Measurements from ENCODE around the gene H1-8.

DNA sequence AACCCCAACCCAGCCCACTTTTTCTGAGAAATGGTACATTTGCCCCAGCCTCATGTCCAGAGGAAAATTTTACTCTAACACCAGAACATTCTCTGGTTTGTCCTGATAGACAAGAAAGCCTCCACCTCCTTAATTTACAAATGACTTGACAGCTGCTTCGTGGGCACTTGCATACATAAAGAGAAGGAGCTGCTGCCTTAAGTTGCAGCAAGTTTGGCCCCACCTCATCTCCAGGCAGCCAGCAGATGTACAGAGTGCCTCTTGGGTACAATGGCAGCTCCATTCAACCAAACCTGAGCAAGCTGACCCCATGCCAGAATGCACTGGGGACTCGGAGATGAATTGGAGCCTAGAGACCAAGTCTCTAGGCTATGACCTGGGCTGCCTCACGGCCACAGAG lies 6.2 kb upstream of the H1-8 start:
- TF ChIP-seq, protein P1, sequence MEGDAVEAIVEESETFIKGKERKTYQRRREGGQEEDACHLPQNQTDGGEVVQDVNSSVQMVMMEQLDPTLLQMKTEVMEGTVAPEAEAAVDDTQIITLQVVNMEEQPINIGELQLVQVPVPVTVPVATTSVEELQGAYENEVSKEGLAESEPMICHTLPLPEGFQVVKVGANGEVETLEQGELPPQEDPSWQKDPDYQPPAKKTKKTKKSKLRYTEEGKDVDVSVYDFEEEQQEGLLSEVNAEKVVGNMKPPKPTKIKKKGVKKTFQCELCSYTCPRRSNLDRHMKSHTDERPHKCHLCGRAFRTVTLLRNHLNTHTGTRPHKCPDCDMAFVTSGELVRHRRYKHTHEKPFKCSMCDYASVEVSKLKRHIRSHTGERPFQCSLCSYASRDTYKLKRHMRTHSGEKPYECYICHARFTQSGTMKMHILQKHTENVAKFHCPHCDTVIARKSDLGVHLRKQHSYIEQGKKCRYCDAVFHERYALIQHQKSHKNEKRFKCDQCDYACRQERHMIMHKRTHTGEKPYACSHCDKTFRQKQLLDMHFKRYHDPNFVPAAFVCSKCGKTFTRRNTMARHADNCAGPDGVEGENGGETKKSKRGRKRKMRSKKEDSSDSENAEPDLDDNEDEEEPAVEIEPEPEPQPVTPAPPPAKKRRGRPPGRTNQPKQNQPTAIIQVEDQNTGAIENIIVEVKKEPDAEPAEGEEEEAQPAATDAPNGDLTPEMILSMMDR (IDR thresholded peaks at IDR 0.05 in 2 of 3, conservative IDR thresholded peaks at IDR 0.05 in 1 of 3; ENCODE audit: borderline replicate concordance in 1 of 3, insufficient read depth in 1 of 3, low read depth in 2 of 3, low read length in 2 of 3), result no peak
- no peak for TF ChIP-seq TCF7L2 (IDR thresholded peaks at IDR 0.05; ENCODE audit: borderline replicate concordance, extremely low read depth, insufficient read depth, insufficient read length)
